GM21381 (cell line): ENCODE data around the gene EHD3.

Experiments
- ATAC-seq: cut with Tn5 transposase; IDR thresholded peaks from one replicate; pipeline ENCODE4 v1.9.1; 2021; ENCODE audit warnings: mild to moderate bottlenecking, moderate library complexity; ENCODE audit not compliant: unreplicated experiment

The EHD3 gene

GRCh38 chr2:31253356-31254131, 19.6 kb downstream of the EHD3 start:
- ATAC-seq, result no peak

- ATAC-seq, result no peak
Observed at GRCh38 chr2:31254237-31255203, 20.6 kb downstream of the EHD3 start.

GRCh38 chr2:31255911-31256571, 22.1 kb downstream of the EHD3 start:
- ATAC-seq, result peak; percentile 56

GRCh38 chr2:31256611-31257382, 22.8 kb downstream of the EHD3 start:
- ATAC-seq, result peak; percentile 18

GRCh38 chr2:31258351-31258750, 24.4 kb downstream of the EHD3 start:
- ATAC-seq, result no peak

- ATAC-seq, result no peak
Observed at GRCh38 chr2:31259075-31259474, 25.1 kb downstream of the EHD3 start.

- ATAC-seq, result no peak
Observed at GRCh38 chr2:31260870-31261269, 26.9 kb downstream of the EHD3 start.

- no peak for ATAC-seq
Observed at GRCh38 chr2:31263636-31264190, 29.8 kb downstream of the EHD3 start.

GRCh38 chr2:31265234-31265633, 31.3 kb downstream of the EHD3 start:
- no peak for ATAC-seq

GRCh38 chr2:31266804-31267203, 32.9 kb downstream of the EHD3 start:
- ATAC-seq, result no peak

GRCh38 chr2:31267437-31268120, 33.6 kb downstream of the EHD3 start:
- ATAC-seq, result no peak

- no peak for ATAC-seq
Observed at GRCh38 chr2:31268344-31268743, 34.4 kb downstream of the EHD3 start.

GRCh38 chr2:31269087-31269486, 35.1 kb downstream of the EHD3 start:
- ATAC-seq, result no peak

GRCh38 chr2:31270131-31270530, 36.2 kb downstream of the EHD3 start:
- ATAC-seq, result no peak

GRCh38 chr2:31270822-31271231, 36.9 kb downstream of the EHD3 start:
- no peak for ATAC-seq

- no peak for ATAC-seq
Observed at GRCh38 chr2:31271851-31272267, 37.9 kb downstream of the EHD3 start.

GRCh38 chr2:31274401-31275075, 40.6 kb downstream of the EHD3 start:
- ATAC-seq, result no peak

- no peak for ATAC-seq
Observed at GRCh38 chr2:31275976-31276375, 42.0 kb downstream of the EHD3 start.

- ATAC-seq, result no peak
Observed at GRCh38 chr2:31277621-31278020, 43.7 kb downstream of the EHD3 start.
